HCT116 (cell line): Measurements from ENCODE around the gene DOK6. TPM values are rescaled to one million over a fixed set of nuclear protein-coding genes. Genes with fewer than 3 reads are reported as not detected.

Experiments used
- ATAC-seq: fragments of 200-7000 bp; cut with Tn5 transposase; 2 replicates; pipeline ENCODE4 v1.9.1; 2020; ENCODE audit warnings: mild to moderate bottlenecking, moderate library complexity
- BruUV-seq: library from RNA; stranded (reverse); fragments of 400-500 nt; replicated peaks from 2 replicates; lab custom pipeline; 2021; lab: Mats Ljungman, UMichigan
- CTCF ChIA-PET: fragments of 300-600 bp; sonication (Branson Sonifier 250); formaldehyde crosslinking; loops from one replicate; lab custom pipeline; 2021; ENCODE audit warnings: antibody characterized with exemption; lab: Charles Lee
- POLR2A ChIA-PET: fragments of 300-600, 350-600 bp; sonication (Branson Sonifier 250); formaldehyde crosslinking; loops from one replicate; lab custom pipeline; 2021; ENCODE audit warnings: antibody characterized with exemption; lab: Charles Lee
- RAD21 ChIA-PET, 2 experiments: fragments of 300-600 bp; sonication (Branson Sonifier 250); formaldehyde crosslinking; loops; one replicate each; lab custom pipeline; 2023; ENCODE audit warnings: low total read pairs in 2 of 2; ENCODE audit not compliant: uncharacterized antibody in 2 of 2, unreplicated experiment in 2 of 2, low non-redundant PET in 1 of 2; lab: Charles Lee
- DNase-seq: peaks from one replicate; pipeline ENCODE4 v3.0.0-alpha.2; 2010; ENCODE audit warnings: low read depth, low spot score
- H2AFZ ChIP-seq: fragments of 200-600 bp; shearing (Covaris generic), sonication (generic); 2 replicates; pipeline ENCODE4 v1.6.1; 2017; ENCODE audit warnings: low read depth, mixed run types, mixed read lengths, antibody characterized with exemption, low read length; ENCODE audit not compliant: poor library complexity, severe bottlenecking
- H3K27ac ChIP-seq: 2 replicates; pipeline ENCODE4 v1.5.1; 2012; ENCODE audit warnings: low read depth, low read length
- H3K27me3 ChIP-seq: fragments of 200-600 bp; sonication (generic); 2 replicates; pipeline ENCODE4 v1.6.1; 2016; ENCODE audit warnings: mixed run types, low read length, mixed read lengths; ENCODE audit not compliant: insufficient read depth
- H3K36me3 ChIP-seq, 2 experiments: fragments of 200-500 bp in 1 of 2; fragments of 200-600 bp in 1 of 2; sonication (Bioruptor generic) in 1 of 2; sonication (generic) in 1 of 2; 2 replicates each; pipeline versions ENCODE4 v1.5.1 to v1.6.1; 2014 to 2016; ENCODE audit warnings: low read length in 2 of 2, inconsistent platforms in 1 of 2, mixed read lengths in 1 of 2, mixed run types in 1 of 2; ENCODE audit not compliant: insufficient read depth in 2 of 2, control insufficient read depth in 1 of 2
- H3K4me1 ChIP-seq, 2 experiments: fragments of 200-600 bp in 1 of 2; sonication (generic) in 1 of 2; 2 replicates each; pipeline versions ENCODE4 v1.5.1 to v1.6.1; 2012 to 2017; ENCODE audit warnings: low read length in 2 of 2, inconsistent platforms in 1 of 2, mild to moderate bottlenecking in 1 of 2, mixed read lengths in 1 of 2, mixed run types in 1 of 2, moderate library complexity in 1 of 2; ENCODE audit not compliant: insufficient read depth in 2 of 2, control insufficient read depth in 1 of 2
- H3K4me2 ChIP-seq: fragments of 200-600 bp; sonication (generic); 2 replicates; pipeline ENCODE4 v1.6.1; 2017; ENCODE audit warnings: mixed run types, low read length, mixed read lengths
- H3K4me3 ChIP-seq, 2 experiments: fragments of 200-600 bp in 1 of 2; sonication (generic) in 1 of 2; replicated peaks in 1 of 2; 2 replicates each; pipeline ENCODE4 v1.5.1; 2011 to 2016; ENCODE audit warnings: low read length in 2 of 2, control low read depth in 1 of 2, low read depth in 1 of 2, mild to moderate bottlenecking in 1 of 2, mixed read lengths in 1 of 2, mixed run types in 1 of 2
- H3K79me2 ChIP-seq: fragments of 200-600 bp; sonication (generic); 2 replicates; pipeline ENCODE4 v1.6.1; 2017; ENCODE audit warnings: mild to moderate bottlenecking, mixed run types, low read length, moderate library complexity, mixed read lengths; ENCODE audit not compliant: insufficient read depth
- H3K9ac ChIP-seq: fragments of 200-600 bp; sonication (generic); 2 replicates; pipeline ENCODE4 v1.6.1; 2016; ENCODE audit warnings: low read length, mixed read lengths
- H3K9me2 ChIP-seq: fragments of 200-600 bp; sonication (generic), shearing (Covaris generic); 2 replicates; pipeline ENCODE4 v1.6.1; 2017; ENCODE audit warnings: mixed run types, mild to moderate bottlenecking, moderate library complexity; ENCODE audit not compliant: insufficient read depth
- H3K9me3 ChIP-seq, 2 experiments: fragments of 200-500 bp in 1 of 2; fragments of 200-600 bp in 1 of 2; sonication (Bioruptor generic) in 1 of 2; sonication (generic) in 1 of 2; 2 replicates each; pipeline ENCODE4 v1.6.1; 2014 to 2017; ENCODE audit warnings: low read length in 2 of 2, mixed read lengths in 2 of 2, inconsistent platforms in 1 of 2, low read depth in 1 of 2, mild to moderate bottlenecking in 1 of 2, mixed run types in 1 of 2, moderate library complexity in 1 of 2; ENCODE audit not compliant: control insufficient read depth in 1 of 2, insufficient read depth in 1 of 2
- H4K20me1 ChIP-seq: fragments of 200-600 bp; sonication (generic), shearing (Covaris generic); 2 replicates; pipeline ENCODE4 v1.6.1; 2017; ENCODE audit warnings: mixed run types, mild to moderate bottlenecking, moderate library complexity; ENCODE audit not compliant: insufficient read depth
- CBX3 ChIP-seq: IDR thresholded peaks from 2 replicates; pipeline ENCODE4 v1.6.1; 2012; ENCODE audit warnings: low read depth
- CEBPB ChIP-seq: IDR thresholded peaks from 2 replicates; pipeline ENCODE4 v1.6.1; 2012; ENCODE audit warnings: low read depth
- EGR1 ChIP-seq: IDR thresholded peaks from 2 replicates; pipeline ENCODE4 v1.6.1; 2012; ENCODE audit warnings: low read depth
- FOSL1 ChIP-seq: IDR thresholded peaks from 2 replicates; pipeline ENCODE4 v1.6.1; 2012; ENCODE audit warnings: low read depth
- JUND ChIP-seq: IDR thresholded peaks from 2 replicates; pipeline ENCODE4 v1.6.1; 2012
- MAX ChIP-seq: IDR thresholded peaks from 2 replicates; pipeline ENCODE4 v1.6.1; 2012
- POLR2A ChIP-seq: IDR thresholded peaks from 2 replicates; pipeline ENCODE4 v1.7.0; 2011; ENCODE audit warnings: borderline replicate concordance; ENCODE audit not compliant: insufficient read depth, insufficient read length; ENCODE audit errors: extremely low read depth
- SRF ChIP-seq: IDR thresholded peaks from 2 replicates; pipeline ENCODE4 v1.6.1; 2012; ENCODE audit warnings: low read depth
- TCF7L2 ChIP-seq: IDR thresholded peaks from 2 replicates; pipeline ENCODE4 v1.7.0; 2011; ENCODE audit warnings: borderline replicate concordance, inconsistent platforms; ENCODE audit not compliant: insufficient read depth, insufficient read length; ENCODE audit errors: extremely low read depth
- YY1 ChIP-seq: IDR thresholded peaks from 2 replicates; pipeline ENCODE4 v1.6.1; 2011; ENCODE audit warnings: low read length, low read depth, moderate library complexity, mild to moderate bottlenecking; ENCODE audit not compliant: insufficient replicate concordance; ENCODE audit errors: extremely low read depth
- intact Hi-C: fragments of 100-400 bp; cut with micrococcal nuclease; formaldehyde crosslinking; loops from 2 replicates; pipeline ENCODE4 v1.10.0; 2022
- total RNA-seq: library from RNA; stranded (reverse); gene quantifications from one replicate; pipeline ENCODE4 v1.2.1, GENCODE V29; 2021; ENCODE audit not compliant: unreplicated experiment

The DOK6 gene
- total RNA-seq, 1 experiment from 2014 or later = not detected

GRCh38 chr18:69853051-69853450, 452.4 kb downstream of the DOK6 start:
- CTCF ChIA-PET = no interaction called here
- H3K9me2 ChIP-seq = no peaks in the 10 kb centered on the region
- BruUV-seq = no TSS peak

GRCh38 chr18:69854455-69854854, 453.8 kb downstream of the DOK6 start:
- H3K27ac ChIP-seq = no peak overlapping the region
- no peak for ATAC-seq
- TF ChIP-seq CEBPB = no peak
- TF ChIP-seq TCF7L2 = no peak
- TF ChIP-seq CBX3 = no peak
- TF ChIP-seq MAX = no peak
- TF ChIP-seq SRF = no peak

More at GRCh38 chr18:69853051-69853450, 452.4 kb downstream of the DOK6 start:
- Histone ChIP-seq H3K4me3 (no peak overlapping the region), H3K4me1 (no peaks in the 10 kb centered on the region), H3K27ac (no peak overlapping the region)
- no peak for DNase-seq
- TF ChIP-seq YY1 (no peak), FOSL1 (no peak), JUND (no peak), EGR1 (no peak), POLR2A (no peak)
- TF ChIP-seq, all 23 proteins: peak for 0
- Histone ChIP-seq H2AFZ (no peak overlapping the region), H3K27me3 (no peaks in the 10 kb centered on the region), H3K36me3 (no peaks in the 10 kb centered on the region), H3K79me2 (no peaks in the 10 kb centered on the region), H3K4me2 (no peak overlapping the region), H3K9me3 (no peaks in the 10 kb centered on the region), H4K20me1 (no peaks in the 10 kb centered on the region), H3K9ac (no peak overlapping the region)
- RAD21 ChIA-PET = no interaction called here
- POLR2A ChIA-PET = no interaction called here
- intact Hi-C loops = no loop called here
- ATAC-seq = no peak

More at GRCh38 chr18:69854455-69854854, 453.8 kb downstream of the DOK6 start:
- Histone ChIP-seq H3K9ac (no peak overlapping the region), H3K36me3 (no peaks in the 10 kb centered on the region), H3K4me3 (no peak overlapping the region), H4K20me1 (no peaks in the 10 kb centered on the region), H3K27me3 (no peaks in the 10 kb centered on the region), H2AFZ (no peak overlapping the region), H3K79me2 (no peaks in the 10 kb centered on the region), H3K4me2 (no peak overlapping the region), H3K4me1 (no peaks in the 10 kb centered on the region), H3K9me2 (no peaks in the 10 kb centered on the region), H3K9me3 (no peaks in the 10 kb centered on the region)
- intact Hi-C loops = no loop called here
- ChIA-PET RAD21 (no interaction called here), CTCF (no interaction called here), POLR2A (no interaction called here)
- no TSS peak for BruUV-seq
- DNase-seq = no peak
